22Rv1 (cell line): ENCODE measurements around the gene MBIP.

Experiments used
- H3K27ac ChIP-seq: fragments of 450-650 bp; 2 replicates; pipeline ENCODE4 v1.5.1; 2017
- ZFX ChIP-seq: fragments of 450-650 bp; IDR thresholded peaks from 2 replicates; pipeline ENCODE4 v1.6.1; 2017; ENCODE audit warnings: antibody characterized with exemption, borderline replicate concordance
- TF ChIP-seq, protein P1 (sequence below): fragments of 450-650 bp; IDR thresholded peaks from 2 replicates; pipeline ENCODE4 v1.5.1; 2017; ENCODE audit warnings: mild to moderate bottlenecking

Gene MBIP

DNA sequence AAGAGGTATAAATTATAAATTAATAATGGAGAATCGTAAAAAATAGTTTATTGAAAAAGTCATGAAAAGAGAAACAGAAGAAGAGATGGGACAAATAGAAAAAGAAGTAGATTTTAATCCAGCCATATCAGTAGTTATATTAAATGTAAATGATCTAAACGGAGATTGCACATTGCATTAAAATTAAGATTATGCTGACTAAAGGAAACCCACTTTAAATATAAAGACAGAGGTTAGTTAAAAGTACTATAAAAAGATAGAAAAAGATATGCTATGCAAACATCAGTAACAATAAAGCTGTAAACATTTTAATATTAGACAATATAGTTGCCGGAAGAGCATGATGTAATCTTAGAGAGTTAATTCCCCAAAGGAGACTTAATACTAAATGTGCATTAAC is 5.4 kb upstream of the MBIP start:
- H3K27ac ChIP-seq: no peak overlapping the region
- TF ChIP-seq, protein P1, sequence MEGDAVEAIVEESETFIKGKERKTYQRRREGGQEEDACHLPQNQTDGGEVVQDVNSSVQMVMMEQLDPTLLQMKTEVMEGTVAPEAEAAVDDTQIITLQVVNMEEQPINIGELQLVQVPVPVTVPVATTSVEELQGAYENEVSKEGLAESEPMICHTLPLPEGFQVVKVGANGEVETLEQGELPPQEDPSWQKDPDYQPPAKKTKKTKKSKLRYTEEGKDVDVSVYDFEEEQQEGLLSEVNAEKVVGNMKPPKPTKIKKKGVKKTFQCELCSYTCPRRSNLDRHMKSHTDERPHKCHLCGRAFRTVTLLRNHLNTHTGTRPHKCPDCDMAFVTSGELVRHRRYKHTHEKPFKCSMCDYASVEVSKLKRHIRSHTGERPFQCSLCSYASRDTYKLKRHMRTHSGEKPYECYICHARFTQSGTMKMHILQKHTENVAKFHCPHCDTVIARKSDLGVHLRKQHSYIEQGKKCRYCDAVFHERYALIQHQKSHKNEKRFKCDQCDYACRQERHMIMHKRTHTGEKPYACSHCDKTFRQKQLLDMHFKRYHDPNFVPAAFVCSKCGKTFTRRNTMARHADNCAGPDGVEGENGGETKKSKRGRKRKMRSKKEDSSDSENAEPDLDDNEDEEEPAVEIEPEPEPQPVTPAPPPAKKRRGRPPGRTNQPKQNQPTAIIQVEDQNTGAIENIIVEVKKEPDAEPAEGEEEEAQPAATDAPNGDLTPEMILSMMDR: no peak
- no peak for TF ChIP-seq ZFX

DNA sequence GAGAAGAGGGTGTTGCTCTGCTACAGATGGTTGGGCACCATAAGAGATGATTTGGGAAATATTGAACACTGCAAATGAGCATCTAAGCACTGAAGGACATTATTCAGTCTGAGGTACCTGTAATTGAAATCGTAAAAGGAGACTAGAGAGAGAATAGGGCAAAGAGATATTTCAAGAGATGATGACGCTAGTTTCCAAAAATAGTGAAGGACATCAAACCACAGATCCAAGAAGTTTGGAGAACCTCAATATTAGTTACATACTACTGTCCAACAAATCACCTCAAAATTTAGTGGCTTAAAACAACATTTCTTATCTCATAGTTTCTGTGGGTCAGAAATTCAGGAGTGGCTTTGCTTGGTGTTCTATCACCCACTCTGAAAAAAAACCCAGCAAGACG is 4.5 kb upstream of the MBIP start:
- H3K27ac ChIP-seq: no peak overlapping the region
- no peak for TF ChIP-seq ZFX
- TF ChIP-seq, protein P1: no peak

DNA sequence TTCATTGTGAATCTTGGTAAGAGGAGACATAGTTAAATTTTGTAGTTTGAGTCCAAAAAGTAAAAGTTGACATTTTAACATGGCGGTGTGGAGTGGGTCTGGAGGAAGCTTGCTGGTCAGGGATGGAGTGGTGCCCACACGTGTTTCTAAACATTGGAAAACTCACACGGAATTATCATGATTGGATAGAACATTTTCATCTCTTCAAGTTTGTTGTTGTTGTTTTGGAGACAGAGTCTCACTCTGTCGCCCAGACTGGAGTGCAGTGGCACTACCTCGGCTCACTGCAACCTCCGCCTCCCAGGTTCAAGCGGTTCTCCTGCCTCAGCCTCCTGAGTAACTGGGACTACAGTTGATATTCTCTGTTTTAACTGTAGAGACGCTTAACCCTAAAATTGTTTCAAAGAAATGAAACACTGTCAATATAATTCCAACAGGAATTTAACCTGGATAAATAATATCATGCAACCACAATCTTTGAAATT is 502 bp upstream of the MBIP start:
- TF ChIP-seq, protein P1: no peak
- TF ChIP-seq ZFX: no peak
- H3K27ac ChIP-seq: peak overlapping the region; percentile 85

DNA sequence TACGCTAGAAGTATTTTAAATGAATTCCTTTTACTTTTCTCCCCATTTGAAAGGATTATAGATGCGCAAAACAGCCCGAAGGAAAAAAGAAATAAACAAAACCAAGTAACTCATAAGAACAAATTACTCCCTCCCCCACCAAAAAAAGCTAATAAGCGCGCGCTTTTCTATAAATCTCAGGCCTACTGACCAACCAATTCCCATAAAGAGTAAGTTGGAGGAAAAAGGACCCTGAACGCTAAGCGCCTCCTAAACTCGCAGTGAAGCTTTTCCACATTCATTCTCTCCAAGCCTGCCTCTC is 588 bp downstream of the MBIP start:
- peak overlapping the region; percentile 85 for H3K27ac ChIP-seq
- TF ChIP-seq ZFX: no peak
- TF ChIP-seq, protein P1: no peak

DNA sequence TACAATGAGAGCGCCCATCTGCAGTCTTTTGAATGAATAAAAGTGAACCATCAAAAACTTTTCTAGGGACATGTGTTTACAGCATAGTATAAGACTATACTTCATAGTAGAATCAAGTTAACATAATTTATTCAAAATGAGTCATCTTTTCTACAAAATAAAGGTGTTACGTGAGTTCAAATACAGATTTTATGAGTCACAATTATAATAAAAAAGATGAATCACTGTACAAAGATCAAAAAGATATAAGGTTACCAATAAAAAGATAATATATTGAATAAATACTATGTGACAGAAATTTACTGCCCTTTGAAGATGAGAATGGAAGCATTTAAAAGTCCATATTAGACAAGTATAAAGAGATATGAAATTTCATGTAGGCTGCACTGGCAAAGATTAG is 2.8 kb downstream of the MBIP start:
- TF ChIP-seq ZFX: no peak
- TF ChIP-seq, protein P1: no peak
- H3K27ac ChIP-seq: no peak overlapping the region

DNA sequence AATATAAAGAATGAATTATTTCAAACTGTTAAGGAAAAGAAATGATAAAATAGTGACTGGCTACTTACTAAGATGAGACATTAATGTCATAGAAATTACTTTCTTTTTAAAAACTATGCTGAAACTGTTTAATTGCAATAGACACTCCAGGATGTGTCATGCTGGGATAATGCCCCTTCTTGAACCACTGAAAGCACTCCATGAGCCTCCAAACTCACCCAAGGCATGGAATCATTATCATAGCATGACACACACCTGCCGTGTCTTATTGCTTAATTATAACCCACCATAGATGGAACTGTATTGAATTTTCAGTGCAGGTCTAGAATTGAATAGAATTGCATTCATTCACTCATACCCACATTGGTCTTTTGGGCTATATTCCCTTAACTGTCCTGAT is 4.3 kb downstream of the MBIP start:
- no peak for TF ChIP-seq ZFX
- no peak overlapping the region for H3K27ac ChIP-seq

DNA sequence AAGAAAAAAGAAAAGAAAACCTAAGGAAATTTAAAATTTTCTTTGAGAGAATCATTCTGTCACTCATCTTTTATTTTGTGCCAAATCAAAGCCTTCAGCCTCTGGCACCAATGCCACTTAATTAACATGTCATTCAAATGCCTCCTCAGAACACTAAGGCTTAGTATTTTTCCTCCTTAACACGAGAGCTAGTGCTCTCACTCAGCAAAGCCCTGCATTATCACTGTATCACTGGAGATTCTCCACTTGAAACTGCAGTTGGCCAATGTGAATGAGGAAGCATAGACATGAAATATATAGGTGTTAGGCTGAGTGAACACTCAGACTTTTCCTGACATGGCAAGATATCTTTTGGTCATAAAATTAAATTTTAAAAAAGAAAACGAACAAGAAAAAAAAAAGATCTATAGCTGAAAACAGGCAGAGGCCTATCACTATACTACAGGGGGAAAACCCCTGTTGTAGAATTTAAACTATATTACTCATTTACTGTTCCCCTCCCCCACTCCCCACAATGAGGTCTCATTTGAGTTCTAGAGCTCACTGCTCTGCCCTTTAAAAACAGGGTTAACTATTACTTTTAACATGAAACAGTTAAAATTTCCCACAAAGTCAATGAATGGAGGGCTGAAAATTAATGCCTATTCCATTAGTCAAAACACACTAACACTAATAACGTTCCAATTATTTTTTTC is 5.1 kb downstream of the MBIP start:
- no peak for TF ChIP-seq ZFX
- TF ChIP-seq, protein P1: no peak
- no peak overlapping the region for H3K27ac ChIP-seq

DNA sequence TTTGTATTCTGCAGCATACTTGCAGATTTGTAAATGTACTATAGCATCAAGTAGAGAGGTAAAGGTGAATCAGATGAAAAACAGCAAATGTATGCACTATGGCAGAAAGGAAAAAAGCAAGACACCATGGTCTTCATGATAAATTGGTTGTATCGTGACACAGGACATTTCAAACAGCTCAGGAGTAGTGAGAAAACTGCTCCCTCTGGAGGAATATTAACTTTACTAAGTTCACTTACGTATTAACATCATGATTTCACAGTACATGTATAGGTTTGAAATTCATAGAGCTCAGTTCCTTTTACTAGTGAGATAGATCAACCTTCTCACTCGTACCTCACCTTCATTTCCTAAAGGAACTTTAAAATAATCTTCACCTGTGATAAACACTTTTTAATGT is 6.5 kb downstream of the MBIP start:
- TF ChIP-seq, protein P1: peak; percentile 26; the same call in 1 of the 2 replicates
- TF ChIP-seq ZFX: no peak

More for the DNA sequence above, 6.5 kb downstream of the MBIP start:
- no peak overlapping the region for H3K27ac ChIP-seq
